ENCODE results near the gene USP21. TPM values are rescaled to one million over a fixed set of nuclear protein-coding genes. Genes with fewer than 3 reads are reported as not detected.

Gene USP21
- total and polyA plus RNA-seq, 9 of the 15 experiments (the other 6 are each of a cell fraction or from before 2014, with no cell fraction given), result 4.9 to 52.4 (median 21.6) TPM

DNA sequence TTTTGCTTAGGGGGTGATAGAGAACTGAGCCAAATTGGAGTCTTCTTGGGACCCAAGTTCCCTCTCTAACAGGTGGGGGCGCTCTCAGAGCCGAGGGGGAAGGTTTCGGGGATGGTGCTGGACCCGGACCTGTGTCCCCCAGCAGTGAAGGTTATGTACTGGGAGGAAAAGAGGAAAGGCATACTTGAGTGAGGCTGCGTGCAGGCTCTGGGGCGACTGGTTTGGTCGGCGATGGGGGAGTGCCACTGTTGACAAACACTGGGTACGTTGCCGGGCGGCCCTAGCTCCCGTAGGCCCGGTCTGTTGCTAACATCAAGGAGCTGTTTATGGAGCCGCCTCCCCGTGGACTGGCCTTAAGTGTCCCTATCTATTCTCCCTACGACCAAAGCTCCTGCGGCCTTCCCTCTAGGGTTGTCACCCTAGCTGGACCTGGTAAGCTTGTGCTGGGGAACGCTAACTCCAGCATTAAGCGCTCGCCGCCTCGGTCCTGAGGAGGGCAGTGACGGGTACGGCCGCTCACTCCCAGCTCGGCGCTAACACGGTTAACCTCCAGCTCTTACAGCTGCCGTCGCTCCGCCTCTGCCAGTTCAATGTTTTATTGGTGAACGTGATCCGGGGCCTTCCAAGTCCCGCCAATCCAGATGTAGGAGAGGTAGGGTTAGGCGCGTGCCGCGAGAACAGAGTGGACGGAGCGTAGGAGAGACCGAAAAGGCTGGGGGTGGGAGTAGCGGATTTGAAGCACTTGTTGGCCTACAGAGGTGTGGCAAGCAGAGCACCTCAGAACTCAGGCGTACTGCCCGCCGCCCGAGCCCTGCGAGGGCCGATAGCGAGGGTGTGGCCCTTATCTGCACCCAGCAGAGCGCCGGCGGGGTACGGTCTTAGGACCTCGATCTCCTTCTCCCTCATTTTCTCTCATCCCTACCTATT is 6.7 kb downstream of the USP21 start, which contains the start of gene PPOX (continued):
- TF ChIP-seq, protein P1, sequence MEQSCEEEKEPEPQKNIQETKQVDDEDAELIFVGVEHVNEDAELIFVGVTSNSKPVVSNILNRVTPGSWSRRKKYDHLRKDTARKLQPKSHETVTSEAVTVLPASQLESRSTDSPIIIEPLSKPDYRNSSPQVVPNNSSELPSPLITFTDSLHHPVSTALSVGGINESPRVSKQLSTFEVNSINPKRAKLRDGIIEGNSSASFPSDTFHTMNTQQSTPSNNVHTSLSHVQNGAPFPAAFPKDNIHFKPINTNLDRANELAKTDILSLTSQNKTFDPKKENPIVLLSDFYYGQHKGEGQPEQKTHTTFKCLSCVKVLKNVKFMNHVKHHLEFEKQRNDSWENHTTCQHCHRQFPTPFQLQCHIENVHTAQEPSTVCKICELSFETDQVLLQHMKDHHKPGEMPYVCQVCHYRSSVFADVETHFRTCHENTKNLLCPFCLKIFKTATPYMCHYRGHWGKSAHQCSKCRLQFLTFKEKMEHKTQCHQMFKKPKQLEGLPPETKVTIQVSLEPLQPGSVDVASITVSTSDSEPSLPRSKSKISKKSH (CRISPR knock-in tag; IDR thresholded peaks at IDR 0.05), result no peak
- TF ChIP-seq ZNF282 (CRISPR knock-in tag; IDR thresholded peaks at IDR 0.05), result no peak
- TF ChIP-seq CBX8 (IDR thresholded peaks at IDR 0.05; ENCODE audit: borderline replicate concordance, extremely low read depth, low read depth, low read length, poor library complexity, severe bottlenecking), result no peak
- no peak for TF ChIP-seq NFIX (CRISPR knock-in tag; IDR thresholded peaks at IDR 0.05; ENCODE audit: low read depth)
- TF ChIP-seq ZNF23 (CRISPR knock-in tag; IDR thresholded peaks at IDR 0.05), result no peak
- TF ChIP-seq, protein P2, sequence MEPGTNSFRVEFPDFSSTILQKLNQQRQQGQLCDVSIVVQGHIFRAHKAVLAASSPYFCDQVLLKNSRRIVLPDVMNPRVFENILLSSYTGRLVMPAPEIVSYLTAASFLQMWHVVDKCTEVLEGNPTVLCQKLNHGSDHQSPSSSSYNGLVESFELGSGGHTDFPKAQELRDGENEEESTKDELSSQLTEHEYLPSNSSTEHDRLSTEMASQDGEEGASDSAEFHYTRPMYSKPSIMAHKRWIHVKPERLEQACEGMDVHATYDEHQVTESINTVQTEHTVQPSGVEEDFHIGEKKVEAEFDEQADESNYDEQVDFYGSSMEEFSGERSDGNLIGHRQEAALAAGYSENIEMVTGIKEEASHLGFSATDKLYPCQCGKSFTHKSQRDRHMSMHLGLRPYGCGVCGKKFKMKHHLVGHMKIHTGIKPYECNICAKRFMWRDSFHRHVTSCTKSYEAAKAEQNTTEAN (CRISPR knock-in tag; IDR thresholded peaks at IDR 0.05), result no peak; the same call in 1 of the 2 replicates
- TF ChIP-seq ZNF316 (IDR thresholded peaks at IDR 0.05), result no peak
- no peak for TF ChIP-seq SREBF1 (IDR thresholded peaks at IDR 0.05; ENCODE audit: borderline replicate concordance, low read depth, low read length)
- TF ChIP-seq, protein P3, sequence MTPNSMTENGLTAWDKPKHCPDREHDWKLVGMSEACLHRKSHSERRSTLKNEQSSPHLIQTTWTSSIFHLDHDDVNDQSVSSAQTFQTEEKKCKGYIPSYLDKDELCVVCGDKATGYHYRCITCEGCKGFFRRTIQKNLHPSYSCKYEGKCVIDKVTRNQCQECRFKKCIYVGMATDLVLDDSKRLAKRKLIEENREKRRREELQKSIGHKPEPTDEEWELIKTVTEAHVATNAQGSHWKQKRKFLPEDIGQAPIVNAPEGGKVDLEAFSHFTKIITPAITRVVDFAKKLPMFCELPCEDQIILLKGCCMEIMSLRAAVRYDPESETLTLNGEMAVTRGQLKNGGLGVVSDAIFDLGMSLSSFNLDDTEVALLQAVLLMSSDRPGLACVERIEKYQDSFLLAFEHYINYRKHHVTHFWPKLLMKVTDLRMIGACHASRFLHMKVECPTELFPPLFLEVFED (CRISPR knock-in tag; conservative IDR thresholded peaks at IDR 0.05), result no peak
- no peak for TF ChIP-seq ZKSCAN3 (CRISPR knock-in tag; IDR thresholded peaks at IDR 0.05)
- no peak for TF ChIP-seq ZNF77 (CRISPR knock-in tag; IDR thresholded peaks at IDR 0.05)
- TF ChIP-seq ZNF12 (CRISPR knock-in tag; IDR thresholded peaks at IDR 0.05), result no peak
- no peak for TF ChIP-seq ETS2 (tag; IDR thresholded peaks at IDR 0.05; ENCODE audit: borderline replicate concordance, poor library complexity, severe bottlenecking)
- no peak for TF ChIP-seq ZNF785 (CRISPR knock-in tag; IDR thresholded peaks at IDR 0.05)
- TF ChIP-seq ZNF583 (CRISPR knock-in tag; IDR thresholded peaks at IDR 0.05), result no peak
- TF ChIP-seq FOXJ2 (tag; IDR thresholded peaks at IDR 0.05), result peak; percentile 100
- TF ChIP-seq, protein P4, sequence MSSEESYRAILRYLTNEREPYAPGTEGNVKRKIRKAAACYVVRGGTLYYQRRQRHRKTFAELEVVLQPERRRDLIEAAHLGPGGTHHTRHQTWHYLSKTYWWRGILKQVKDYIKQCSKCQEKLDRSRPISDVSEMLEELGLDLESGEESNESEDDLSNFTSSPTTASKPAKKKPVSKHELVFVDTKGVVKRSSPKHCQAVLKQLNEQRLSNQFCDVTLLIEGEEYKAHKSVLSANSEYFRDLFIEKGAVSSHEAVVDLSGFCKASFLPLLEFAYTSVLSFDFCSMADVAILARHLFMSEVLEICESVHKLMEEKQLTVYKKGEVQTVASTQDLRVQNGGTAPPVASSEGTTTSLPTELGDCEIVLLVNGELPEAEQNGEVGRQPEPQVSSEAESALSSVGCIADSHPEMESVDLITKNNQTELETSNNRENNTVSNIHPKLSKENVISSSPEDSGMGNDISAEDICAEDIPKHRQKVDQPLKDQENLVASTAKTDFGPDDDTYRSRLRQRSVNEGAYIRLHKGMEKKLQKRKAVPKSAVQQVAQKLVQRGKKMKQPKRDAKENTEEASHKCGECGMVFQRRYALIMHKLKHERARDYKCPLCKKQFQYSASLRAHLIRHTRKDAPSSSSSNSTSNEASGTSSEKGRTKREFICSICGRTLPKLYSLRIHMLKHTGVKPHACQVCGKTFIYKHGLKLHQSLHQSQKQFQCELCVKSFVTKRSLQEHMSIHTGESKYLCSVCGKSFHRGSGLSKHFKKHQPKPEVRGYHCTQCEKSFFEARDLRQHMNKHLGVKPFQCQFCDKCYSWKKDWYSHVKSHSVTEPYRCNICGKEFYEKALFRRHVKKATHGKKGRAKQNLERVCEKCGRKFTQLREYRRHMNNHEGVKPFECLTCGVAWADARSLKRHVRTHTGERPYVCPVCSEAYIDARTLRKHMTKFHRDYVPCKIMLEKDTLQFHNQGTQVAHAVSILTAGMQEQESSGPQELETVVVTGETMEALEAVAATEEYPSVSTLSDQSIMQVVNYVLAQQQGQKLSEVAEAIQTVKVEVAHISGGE (CRISPR knock-in tag; IDR thresholded peaks at IDR 0.05), result peak in 2 of 3 experiments; percentile 9 to 80; a peak in 2 of 6 replicates
- TF ChIP-seq, protein P5, sequence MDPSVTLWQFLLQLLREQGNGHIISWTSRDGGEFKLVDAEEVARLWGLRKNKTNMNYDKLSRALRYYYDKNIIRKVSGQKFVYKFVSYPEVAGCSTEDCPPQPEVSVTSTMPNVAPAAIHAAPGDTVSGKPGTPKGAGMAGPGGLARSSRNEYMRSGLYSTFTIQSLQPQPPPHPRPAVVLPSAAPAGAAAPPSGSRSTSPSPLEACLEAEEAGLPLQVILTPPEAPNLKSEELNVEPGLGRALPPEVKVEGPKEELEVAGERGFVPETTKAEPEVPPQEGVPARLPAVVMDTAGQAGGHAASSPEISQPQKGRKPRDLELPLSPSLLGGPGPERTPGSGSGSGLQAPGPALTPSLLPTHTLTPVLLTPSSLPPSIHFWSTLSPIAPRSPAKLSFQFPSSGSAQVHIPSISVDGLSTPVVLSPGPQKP (CRISPR knock-in tag; IDR thresholded peaks at IDR 0.05), result no peak
